Measurements from ENCODE around the gene PPARGC1A. TPM values are rescaled to one million over a fixed set of nuclear protein-coding genes. Genes with fewer than 3 reads are reported as not detected.

The PPARGC1A gene
- polyA plus RNA-seq, 2 of the 4 experiments (the other 2 are of a cell fraction): 0.04 TPM

- ATAC-seq (no peak), FAIRE-seq (no peak), DNase-seq (ENCODE audit: low read depth in 1 of 2, low spot score in 1 of 2) (no peak)
- 48% methylated on average over 5 of the region's 5 CpGs for WGBS (ENCODE audit: missing lambda C conversion rate)
- H3K9me3 ChIP-seq: no peaks in the 10 kb centered on the region
- no peak overlapping the region for H3K27ac ChIP-seq
- ChIA-PET CTCF (no interaction called here), POLR2A (no interaction called here)
- no peaks in the 10 kb centered on the region for H3K4me1 ChIP-seq
- no peak overlapping the region for H3K4me3 ChIP-seq
- no peak overlapping the region for H3K4me2 ChIP-seq
- TF ChIP-seq ZC3H11A (IDR thresholded peaks at IDR 0.05) (no peak), RCOR1 (IDR thresholded peaks at IDR 0.05; ENCODE audit: low read depth, low read length) (no peak), EHMT2 (IDR thresholded peaks at IDR 0.05; ENCODE audit: low read depth) (no peak), KDM1A (IDR thresholded peaks at IDR 0.05; ENCODE audit: low read depth) (no peak), NR3C1 (IDR thresholded peaks at IDR 0.05) (no peak), EHF (CRISPR knock-in tag; IDR thresholded peaks at IDR 0.05) (no peak), ELK1 (IDR thresholded peaks at IDR 0.05; ENCODE audit: low read depth, low read length) (no peak), NFE2L2 (conservative IDR thresholded peaks at IDR 0.05; ENCODE audit: low read length) (no peak), CEBPB (IDR thresholded peaks at IDR 0.05) (no peak), HOXB13 (CRISPR knock-in tag; IDR thresholded peaks at IDR 0.05; ENCODE audit: low read depth) (no peak), PHF8 (IDR thresholded peaks at IDR 0.05; ENCODE audit: borderline replicate concordance, low read depth) (no peak), ZNF302 (CRISPR knock-in tag; IDR thresholded peaks at IDR 0.05) (no peak), CBX2 (IDR thresholded peaks at IDR 0.05; ENCODE audit: borderline replicate concordance, low read depth) (no peak), ESRRA (IDR thresholded peaks at IDR 0.05; ENCODE audit: borderline replicate concordance, low read length) (no peak)
- TF ChIP-seq, protein P1, sequence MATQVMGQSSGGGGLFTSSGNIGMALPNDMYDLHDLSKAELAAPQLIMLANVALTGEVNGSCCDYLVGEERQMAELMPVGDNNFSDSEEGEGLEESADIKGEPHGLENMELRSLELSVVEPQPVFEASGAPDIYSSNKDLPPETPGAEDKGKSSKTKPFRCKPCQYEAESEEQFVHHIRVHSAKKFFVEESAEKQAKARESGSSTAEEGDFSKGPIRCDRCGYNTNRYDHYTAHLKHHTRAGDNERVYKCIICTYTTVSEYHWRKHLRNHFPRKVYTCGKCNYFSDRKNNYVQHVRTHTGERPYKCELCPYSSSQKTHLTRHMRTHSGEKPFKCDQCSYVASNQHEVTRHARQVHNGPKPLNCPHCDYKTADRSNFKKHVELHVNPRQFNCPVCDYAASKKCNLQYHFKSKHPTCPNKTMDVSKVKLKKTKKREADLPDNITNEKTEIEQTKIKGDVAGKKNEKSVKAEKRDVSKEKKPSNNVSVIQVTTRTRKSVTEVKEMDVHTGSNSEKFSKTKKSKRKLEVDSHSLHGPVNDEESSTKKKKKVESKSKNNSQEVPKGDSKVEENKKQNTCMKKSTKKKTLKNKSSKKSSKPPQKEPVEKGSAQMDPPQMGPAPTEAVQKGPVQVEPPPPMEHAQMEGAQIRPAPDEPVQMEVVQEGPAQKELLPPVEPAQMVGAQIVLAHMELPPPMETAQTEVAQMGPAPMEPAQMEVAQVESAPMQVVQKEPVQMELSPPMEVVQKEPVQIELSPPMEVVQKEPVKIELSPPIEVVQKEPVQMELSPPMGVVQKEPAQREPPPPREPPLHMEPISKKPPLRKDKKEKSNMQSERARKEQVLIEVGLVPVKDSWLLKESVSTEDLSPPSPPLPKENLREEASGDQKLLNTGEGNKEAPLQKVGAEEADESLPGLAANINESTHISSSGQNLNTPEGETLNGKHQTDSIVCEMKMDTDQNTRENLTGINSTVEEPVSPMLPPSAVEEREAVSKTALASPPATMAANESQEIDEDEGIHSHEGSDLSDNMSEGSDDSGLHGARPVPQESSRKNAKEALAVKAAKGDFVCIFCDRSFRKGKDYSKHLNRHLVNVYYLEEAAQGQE (IDR thresholded peaks at IDR 0.05): no peak
Observed at GRCh38 chr4:23881052-23881501, 8.8 kb downstream of the PPARGC1A start.

DNA sequence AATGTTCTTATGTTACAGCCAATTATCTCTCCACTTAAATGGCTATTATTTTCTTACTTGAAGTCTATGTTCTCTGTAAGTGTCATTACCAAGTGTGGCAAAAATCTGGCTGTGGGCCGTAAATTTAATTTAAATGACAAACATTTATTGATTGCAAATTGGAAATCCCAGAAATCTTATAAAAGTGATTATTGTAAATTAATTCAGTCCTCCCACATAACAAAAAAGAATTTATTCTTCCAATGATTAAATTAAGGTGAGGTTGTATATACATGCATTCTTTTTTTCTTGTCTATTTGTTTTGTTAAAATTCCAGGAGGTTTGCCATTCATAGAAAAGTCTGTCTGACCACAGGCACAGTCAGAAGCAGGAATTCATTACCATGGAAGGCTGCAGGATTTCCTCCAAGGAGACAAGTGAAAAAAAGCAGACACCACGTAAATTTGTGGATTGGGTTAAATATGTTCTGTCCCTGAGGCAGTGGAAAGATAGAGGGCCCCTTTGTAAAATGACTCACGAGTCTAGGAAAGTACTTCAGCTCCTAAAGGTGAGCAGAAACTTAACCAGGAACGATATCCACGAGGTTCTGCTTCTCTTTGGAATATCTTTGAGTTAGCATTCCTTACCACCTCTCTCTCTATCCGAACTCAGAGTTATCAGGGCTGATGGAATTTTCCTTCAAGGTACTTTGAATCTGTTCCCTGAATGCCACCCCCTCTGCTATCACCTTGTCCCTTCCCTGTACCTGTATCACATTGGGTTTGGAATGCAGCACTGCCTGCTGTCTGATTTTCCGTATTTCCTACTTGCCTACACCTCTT, 10.7 kb downstream of the PPARGC1A start:
- Histone ChIP-seq H3K4me3 (no peak overlapping the region), H3K4me2 (no peak overlapping the region), H3K9me3 (no peaks in the 10 kb centered on the region), H3K4me1 (no peaks in the 10 kb centered on the region), H3K27ac (no peak overlapping the region)
- DNase-seq (ENCODE audit: low read depth in 1 of 2, low spot score in 1 of 2): no peak
- ATAC-seq: no peak
- 20% methylated on average over 7 of the region's 7 CpGs for WGBS (ENCODE audit: missing lambda C conversion rate)
- ChIA-PET POLR2A (no interaction called here), CTCF (no interaction called here)
- no peak for FAIRE-seq
- TF ChIP-seq, protein P2, sequence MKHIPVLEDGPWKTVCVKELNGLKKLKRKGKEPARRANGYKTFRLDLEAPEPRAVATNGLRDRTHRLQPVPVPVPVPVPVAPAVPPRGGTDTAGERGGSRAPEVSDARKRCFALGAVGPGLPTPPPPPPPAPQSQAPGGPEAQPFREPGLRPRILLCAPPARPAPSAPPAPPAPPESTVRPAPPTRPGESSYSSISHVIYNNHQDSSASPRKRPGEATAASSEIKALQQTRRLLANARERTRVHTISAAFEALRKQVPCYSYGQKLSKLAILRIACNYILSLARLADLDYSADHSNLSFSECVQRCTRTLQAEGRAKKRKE (CRISPR knock-in tag; IDR thresholded peaks at IDR 0.05; ENCODE audit: low read depth): no peak
- no peak for TF ChIP-seq ELK1 (IDR thresholded peaks at IDR 0.05; ENCODE audit: low read depth, low read length)
- no peak for TF ChIP-seq RAD21 (conservative IDR thresholded peaks at IDR 0.05 in 1 of 2, IDR thresholded peaks at IDR 0.05 in 1 of 2)
- TF ChIP-seq RNF2 (IDR thresholded peaks at IDR 0.05; ENCODE audit: borderline replicate concordance, low read depth): no peak
- TF ChIP-seq CBX8 (IDR thresholded peaks at IDR 0.05): no peak
- TF ChIP-seq CHD4 (IDR thresholded peaks at IDR 0.05; ENCODE audit: borderline replicate concordance): no peak
- TF ChIP-seq HOXA7 (CRISPR knock-in tag; IDR thresholded peaks at IDR 0.05): no peak
- TF ChIP-seq NPAS2 (CRISPR knock-in tag; IDR thresholded peaks at IDR 0.05; ENCODE audit: borderline replicate concordance): no peak
- TF ChIP-seq TP53 (CRISPR knock-in tag; IDR thresholded peaks at IDR 0.05): no peak
- TF ChIP-seq, protein P1 (IDR thresholded peaks at IDR 0.05): no peak
- no peak for TF ChIP-seq RARB (CRISPR knock-in tag; IDR thresholded peaks at IDR 0.05)
- no peak for TF ChIP-seq FOXS1 (CRISPR knock-in tag; IDR thresholded peaks at IDR 0.05)
- TF ChIP-seq JUNB (IDR thresholded peaks at IDR 0.05): no peak
